ENCODE measurements around the gene FOXK1. TPM values are rescaled to one million over a fixed set of nuclear protein-coding genes. Genes with fewer than 3 reads are reported as not detected.
"Not testable (repeated sequence)": the region's sequence is repeated elsewhere in the genome, so short reads cannot be mapped to it uniquely, and the experiment has no call there.

Gene FOXK1
- total RNA-seq, 1 experiment from 2014 or later, result 22.1 TPM

DNA sequence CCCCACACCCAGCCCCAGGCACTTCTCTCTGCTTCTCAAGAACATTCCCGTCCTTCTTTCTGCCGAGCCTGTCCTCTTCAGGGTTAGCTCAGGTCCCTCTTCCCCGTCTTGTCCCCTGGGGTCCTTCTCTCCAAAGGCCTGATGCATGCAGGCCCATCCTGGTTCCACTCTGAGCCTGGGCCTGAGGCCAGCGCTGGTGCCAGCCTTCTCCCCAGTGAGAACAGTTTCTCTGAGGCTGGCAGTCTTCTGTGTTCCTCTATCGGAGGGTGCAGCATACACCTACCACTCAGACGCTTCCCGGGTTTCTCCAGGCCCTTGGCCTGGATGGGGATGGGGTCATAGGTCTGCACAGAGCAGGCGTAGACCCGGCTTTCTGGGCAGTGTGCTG is 108.0 kb downstream of the FOXK1 start:
- Histone ChIP-seq H3K27me3 (no peaks in the 10 kb centered on the region), H3K9me3 (replicated peaks) (no peaks in the 10 kb centered on the region), H3K4me1 (no peaks in the 10 kb centered on the region), H3K4me3 (no peak overlapping the region), H3K27ac (no peak overlapping the region), H3K36me3 (peaks cover 19% of the 10 kb centered on the region)
- DNase-seq, result no peak

DNA sequence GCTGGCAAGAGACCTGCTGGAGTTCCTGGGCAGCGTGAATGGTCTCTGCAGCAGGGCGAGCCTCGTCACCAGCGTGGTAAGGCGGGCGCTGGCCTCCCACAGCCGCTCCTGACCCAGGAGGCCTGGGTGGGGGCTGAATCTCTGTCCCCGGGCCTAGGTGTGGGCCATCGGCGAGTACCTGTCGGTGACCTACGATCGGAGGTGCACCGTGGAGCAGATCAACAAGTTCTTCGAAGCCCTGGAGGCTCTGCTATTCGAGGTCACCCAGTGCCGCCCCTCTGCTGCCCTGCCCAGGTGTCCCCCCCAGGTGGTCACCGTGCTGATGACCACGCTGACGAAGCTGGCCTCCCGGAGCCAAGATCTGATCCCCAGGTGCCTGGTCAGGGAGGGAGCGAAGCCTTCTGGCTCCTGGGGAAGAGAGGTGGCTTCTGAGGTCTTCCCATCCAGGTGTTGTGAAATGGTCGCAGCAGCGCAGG is 108.5 kb downstream of the FOXK1 start:
- no peak overlapping the region for H3K4me3 ChIP-seq
- H3K9me3 ChIP-seq (replicated peaks), result no peaks in the 10 kb centered on the region
- H3K27ac ChIP-seq, result no peak overlapping the region
- H3K27me3 ChIP-seq, result no peaks in the 10 kb centered on the region
- no peaks in the 10 kb centered on the region for H3K4me1 ChIP-seq
- DNase-seq, result no peak
- peaks cover 19% of the 10 kb centered on the region for H3K36me3 ChIP-seq

GRCh38 chr7:4791101-4791737 is 109.1 kb downstream of the FOXK1 start:
- Histone ChIP-seq H3K36me3 (peaks cover 19% of the 10 kb centered on the region), H3K27me3 (no peaks in the 10 kb centered on the region), H3K4me1 (no peaks in the 10 kb centered on the region), H3K9me3 (replicated peaks) (no peaks in the 10 kb centered on the region), H3K27ac (no peak overlapping the region), H3K4me3 (no peak overlapping the region)
- no peak for DNase-seq

DNA sequence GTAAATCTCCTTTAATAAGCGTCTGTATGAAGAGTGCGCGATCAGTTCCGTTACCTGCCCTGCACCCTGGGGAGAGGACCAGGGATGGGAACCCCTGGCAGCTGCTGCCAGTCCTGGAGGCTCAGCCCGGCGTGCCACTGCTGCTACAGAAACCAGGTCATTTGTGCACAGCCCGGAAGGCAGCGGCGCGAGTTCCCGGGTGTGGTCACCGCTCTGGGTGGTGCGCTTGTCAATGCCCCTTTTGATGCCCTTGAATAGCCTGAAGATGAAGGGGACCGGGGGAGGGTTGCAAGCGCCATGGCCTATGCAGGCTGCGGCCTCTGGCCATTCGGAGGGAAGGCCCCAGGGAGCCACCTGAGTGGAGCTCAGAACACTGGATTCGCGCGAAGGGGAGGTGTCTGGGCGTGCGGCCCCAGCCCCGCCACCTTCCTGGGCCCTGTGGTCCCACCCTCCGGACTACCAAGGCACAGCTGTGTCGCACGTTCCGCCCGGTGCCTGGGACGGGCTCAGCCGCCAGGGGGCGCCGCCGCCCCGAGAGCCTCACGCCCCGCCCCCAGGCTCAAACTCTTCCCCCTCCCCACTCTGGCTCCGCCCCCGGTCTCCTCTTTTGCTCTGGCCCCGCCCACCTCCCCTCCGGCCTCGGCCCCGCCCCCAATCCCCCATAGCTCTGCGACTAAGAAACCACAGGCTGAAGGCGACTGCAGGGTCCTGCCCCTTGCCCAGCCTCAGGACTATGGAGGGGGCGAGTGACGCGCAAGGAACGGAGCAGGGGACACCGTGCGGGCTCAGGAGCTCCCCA is 109.8 kb downstream of the FOXK1 start:
- H3K4me1 ChIP-seq, result no peaks in the 10 kb centered on the region
- no peak overlapping the region for H3K27ac ChIP-seq
- H3K36me3 ChIP-seq, result peaks cover 19% of the 10 kb centered on the region
- H3K9me3 ChIP-seq (replicated peaks), result no peaks in the 10 kb centered on the region
- DNase-seq, result peak in 1 of 2 experiments; percentile 28
- H3K4me3 ChIP-seq, result no peak overlapping the region
- no peaks in the 10 kb centered on the region for H3K27me3 ChIP-seq

- DNase-seq, result no peak
- Histone ChIP-seq H3K4me3 (no peak overlapping the region), H3K9me3 (replicated peaks) (no peaks in the 10 kb centered on the region), H3K4me1 (no peaks in the 10 kb centered on the region), H3K36me3 (peaks cover 15% of the 10 kb centered on the region), H3K27ac (no peak overlapping the region), H3K27me3 (no peaks in the 10 kb centered on the region)
These were observed 110.5 kb downstream of the FOXK1 start for GRCh38 chr7:4792537-4793126.

- H3K27me3 ChIP-seq; H3K4me1 ChIP-seq; H3K9me3 ChIP-seq (replicated peaks); H3K27ac ChIP-seq; H3K4me3 ChIP-seq; DNase-seq: not testable (repeated sequence)
- peaks cover 12% of the 10 kb centered on the region for H3K36me3 ChIP-seq
These were observed 111.4 kb downstream of the FOXK1 start for GRCh38 chr7:4793385-4793993.

DNA sequence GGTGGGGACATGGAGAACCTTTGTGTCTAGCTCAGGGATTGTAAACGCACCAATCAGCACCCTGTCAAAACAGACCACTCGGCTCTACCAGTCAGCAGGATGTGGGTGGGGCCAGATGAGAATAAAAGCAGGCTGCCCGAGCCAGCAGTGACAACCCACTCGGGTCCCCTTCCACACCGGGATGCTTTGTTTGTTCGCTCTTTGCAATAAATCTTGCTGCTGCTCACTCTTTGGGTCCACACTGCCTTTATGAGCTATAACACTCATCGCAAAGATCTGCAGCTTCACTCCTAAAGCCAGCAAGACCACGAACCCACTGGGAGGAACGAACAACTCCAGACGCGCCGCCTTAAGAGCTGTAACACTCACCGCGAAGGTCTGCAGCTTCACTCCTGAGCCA is 112.1 kb downstream of the FOXK1 start:
- H3K27ac ChIP-seq; H3K4me1 ChIP-seq; H3K4me3 ChIP-seq; DNase-seq; H3K27me3 ChIP-seq; H3K9me3 ChIP-seq (replicated peaks): not testable (repeated sequence)
- H3K36me3 ChIP-seq, result peaks cover 12% of the 10 kb centered on the region

GRCh38 chr7:4794591-4795350 is 112.7 kb downstream of the FOXK1 start:
- Histone ChIP-seq H3K36me3 (peaks cover 12% of the 10 kb centered on the region), H3K4me1 (no peaks in the 10 kb centered on the region), H3K27ac (no peak overlapping the region), H3K9me3 (replicated peaks) (no peaks in the 10 kb centered on the region), H3K27me3 (no peaks in the 10 kb centered on the region), H3K4me3 (no peak overlapping the region)
- DNase-seq, result no peak

- Histone ChIP-seq H3K9me3 (replicated peaks) (no peaks in the 10 kb centered on the region), H3K36me3 (peaks cover 5% of the 10 kb centered on the region), H3K27ac (no peak overlapping the region), H3K27me3 (no peaks in the 10 kb centered on the region), H3K4me1 (no peaks in the 10 kb centered on the region), H3K4me3 (no peak overlapping the region)
- DNase-seq, result no peak
These were observed 114.4 kb downstream of the FOXK1 start for GRCh38 chr7:4796453-4796852.

- H3K27ac ChIP-seq, result no peak overlapping the region
- no peak overlapping the region for H3K4me3 ChIP-seq
- H3K4me1 ChIP-seq, result no peaks in the 10 kb centered on the region
- H3K9me3 ChIP-seq (replicated peaks), result no peaks in the 10 kb centered on the region
- no peaks in the 10 kb centered on the region for H3K27me3 ChIP-seq
- H3K36me3 ChIP-seq, result no peaks in the 10 kb centered on the region
- DNase-seq, result peak; percentile 47 to 74
These were observed 116.0 kb downstream of the FOXK1 start for GRCh38 chr7:4797858-4798705.

- Histone ChIP-seq H3K4me3 (no peak overlapping the region), H3K36me3 (no peaks in the 10 kb centered on the region), H3K4me1 (no peaks in the 10 kb centered on the region), H3K27me3 (no peaks in the 10 kb centered on the region), H3K9me3 (replicated peaks) (no peaks in the 10 kb centered on the region), H3K27ac (no peak overlapping the region)
- no peak for DNase-seq
These were observed 116.7 kb downstream of the FOXK1 start for GRCh38 chr7:4798706-4799235.

GRCh38 chr7:4799508-4800268 is 117.6 kb downstream of the FOXK1 start:
- no peaks in the 10 kb centered on the region for H3K27me3 ChIP-seq
- H3K4me3 ChIP-seq, result no peak overlapping the region
- H3K9me3 ChIP-seq (replicated peaks), result no peaks in the 10 kb centered on the region
- DNase-seq, result peak; percentile 35 to 38
- H3K4me1 ChIP-seq, result no peaks in the 10 kb centered on the region
- H3K27ac ChIP-seq, result no peak overlapping the region
- no peaks in the 10 kb centered on the region for H3K36me3 ChIP-seq

- Histone ChIP-seq H3K9me3 (replicated peaks) (no peaks in the 10 kb centered on the region), H3K27ac (no peak overlapping the region), H3K36me3 (no peaks in the 10 kb centered on the region), H3K27me3 (no peaks in the 10 kb centered on the region), H3K4me3 (no peak overlapping the region), H3K4me1 (no peaks in the 10 kb centered on the region)
- no peak for DNase-seq
These were observed 118.4 kb downstream of the FOXK1 start for GRCh38 chr7:4800487-4800886.

All from SJCRH30 (cell line).